ENCODE data around the gene CPVL.

The CPVL gene

DNA sequence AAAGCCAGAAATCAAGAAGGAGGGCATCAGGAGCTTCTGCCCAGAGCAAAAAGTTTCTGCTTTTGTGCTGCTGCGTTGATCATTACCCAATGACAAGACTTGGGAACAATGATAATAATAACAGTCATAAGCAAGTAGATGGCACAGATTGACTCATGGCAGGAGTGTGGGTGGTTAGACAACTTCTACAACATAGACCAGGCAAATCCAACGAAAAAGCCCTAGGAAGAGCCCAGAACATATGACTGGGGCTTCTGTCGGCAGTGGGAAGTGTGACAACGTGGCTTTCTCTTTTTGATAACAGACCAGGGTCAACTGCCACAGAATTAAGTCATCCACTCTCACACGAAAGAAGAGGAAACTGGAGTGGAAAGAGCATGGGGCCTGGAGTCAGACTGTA lies 102.8 kb downstream of the CPVL start:
- DNase-seq (ENCODE audit: low spot score) = no peak

DNA sequence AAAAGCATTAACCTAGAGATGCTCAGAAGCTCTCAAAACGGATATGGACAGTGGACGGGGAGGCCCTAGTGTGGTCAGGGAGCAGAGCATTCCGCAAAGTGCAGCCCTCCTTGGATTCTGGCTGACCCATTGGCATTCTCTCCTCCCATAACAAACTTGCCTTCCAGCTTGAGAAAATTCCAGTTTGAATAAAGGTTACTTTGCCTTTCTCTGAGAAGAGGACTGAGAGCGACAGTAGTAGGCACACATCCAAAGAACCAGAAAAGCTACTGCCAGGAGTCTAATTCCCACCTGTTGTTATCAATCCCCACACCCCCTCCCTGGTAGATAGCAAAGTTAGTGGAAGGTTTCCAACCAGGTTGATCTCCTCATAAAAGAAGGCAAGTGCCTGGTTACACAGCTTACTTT lies 103.5 kb downstream of the CPVL start:
- no peak for DNase-seq (ENCODE audit: low spot score)

DNA sequence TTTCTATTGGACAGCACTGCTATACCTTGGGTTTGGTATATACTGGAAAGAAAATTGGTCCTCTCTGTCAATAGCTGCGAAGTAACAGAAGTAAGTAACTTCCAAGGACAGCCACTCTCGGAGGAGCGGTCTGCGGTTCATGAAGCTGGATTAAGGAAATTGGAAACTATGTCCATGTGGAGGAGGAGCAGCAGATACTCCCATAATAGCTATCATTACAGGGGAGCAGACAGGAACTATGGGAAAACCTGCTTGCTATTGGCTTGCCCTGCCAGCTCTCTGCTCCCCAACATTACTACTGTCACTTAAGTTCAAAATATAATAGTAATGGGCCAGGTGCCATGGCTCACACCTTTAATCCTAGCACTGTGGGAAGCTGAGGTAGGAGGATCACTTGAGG lies 104.3 kb downstream of the CPVL start:
- no peak for DNase-seq (ENCODE audit: low spot score)

DNA sequence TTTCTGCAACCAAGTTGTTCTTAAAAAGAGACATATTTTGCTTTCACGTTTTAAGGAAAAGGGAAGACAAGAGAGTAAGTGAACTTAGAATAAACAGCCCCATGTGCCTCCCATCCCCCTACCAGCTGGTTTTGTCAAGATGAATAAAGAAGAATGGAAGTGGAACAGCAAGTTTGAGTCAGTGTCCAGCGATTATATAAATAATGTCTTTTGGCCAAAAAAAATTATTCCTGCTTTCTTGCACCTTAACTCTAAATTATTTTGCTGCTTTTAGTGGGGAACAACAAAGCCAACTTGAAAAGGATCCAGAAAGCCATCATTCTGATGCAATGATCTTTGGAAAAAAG lies 105.8 kb downstream of the CPVL start:
- no peak for DNase-seq (ENCODE audit: low spot score)

DNA sequence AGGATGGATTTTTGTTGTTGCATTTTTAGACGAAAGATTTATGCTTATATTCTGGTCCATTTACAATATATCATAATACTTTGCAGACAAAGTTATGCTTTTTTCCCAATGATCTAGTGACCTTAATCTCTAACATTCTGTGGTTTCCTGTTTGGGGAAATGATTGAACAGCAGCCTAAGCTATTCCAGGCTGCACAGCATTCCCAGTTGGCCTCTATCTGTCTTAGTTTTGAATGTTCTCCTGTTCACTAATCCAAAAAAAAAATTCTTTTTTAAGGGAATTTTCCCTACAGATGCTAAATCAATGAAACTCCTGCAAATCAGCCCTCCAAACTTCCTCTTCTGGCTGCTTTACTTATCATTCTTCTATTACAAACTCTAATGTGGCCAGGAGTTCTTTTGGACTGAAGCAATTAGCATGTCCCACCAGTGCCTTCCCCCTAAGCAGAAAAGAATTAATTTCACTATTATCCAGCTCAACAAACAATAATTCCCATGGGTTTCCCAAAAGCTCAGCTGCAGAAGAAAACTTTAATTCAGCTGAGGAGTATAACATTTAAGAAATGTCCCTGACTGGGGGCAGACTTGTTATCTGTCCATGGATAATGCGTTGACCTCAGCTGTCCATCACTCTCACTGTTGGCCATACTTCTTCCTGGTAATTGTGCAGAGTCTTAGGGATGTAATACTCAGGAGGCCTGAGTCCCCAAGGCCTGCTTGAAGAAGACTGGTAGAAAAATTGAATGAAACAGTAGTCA lies 106.3 kb downstream of the CPVL start:
- no peak for DNase-seq (ENCODE audit: low spot score)

DNA sequence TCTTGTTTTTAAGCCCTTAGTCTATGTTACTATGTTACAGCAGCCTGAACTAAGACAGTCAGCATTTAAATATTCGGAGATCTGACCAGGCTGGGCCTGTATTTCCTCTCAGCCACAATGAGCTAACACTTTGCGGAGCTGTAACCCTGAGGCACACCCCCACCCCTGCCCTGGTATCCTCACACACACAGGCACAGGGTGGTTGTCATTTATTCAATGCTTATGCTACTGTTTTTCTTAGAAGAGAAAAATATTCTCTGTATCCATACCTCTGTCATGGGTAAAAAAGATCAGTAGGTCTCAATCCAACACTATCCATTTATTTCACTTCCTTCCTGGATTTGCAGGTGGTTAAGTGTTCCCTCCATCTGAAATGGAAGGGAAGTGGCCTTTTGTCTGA lies 107.9 kb downstream of the CPVL start:
- no peak for DNase-seq (ENCODE audit: low spot score)

DNA sequence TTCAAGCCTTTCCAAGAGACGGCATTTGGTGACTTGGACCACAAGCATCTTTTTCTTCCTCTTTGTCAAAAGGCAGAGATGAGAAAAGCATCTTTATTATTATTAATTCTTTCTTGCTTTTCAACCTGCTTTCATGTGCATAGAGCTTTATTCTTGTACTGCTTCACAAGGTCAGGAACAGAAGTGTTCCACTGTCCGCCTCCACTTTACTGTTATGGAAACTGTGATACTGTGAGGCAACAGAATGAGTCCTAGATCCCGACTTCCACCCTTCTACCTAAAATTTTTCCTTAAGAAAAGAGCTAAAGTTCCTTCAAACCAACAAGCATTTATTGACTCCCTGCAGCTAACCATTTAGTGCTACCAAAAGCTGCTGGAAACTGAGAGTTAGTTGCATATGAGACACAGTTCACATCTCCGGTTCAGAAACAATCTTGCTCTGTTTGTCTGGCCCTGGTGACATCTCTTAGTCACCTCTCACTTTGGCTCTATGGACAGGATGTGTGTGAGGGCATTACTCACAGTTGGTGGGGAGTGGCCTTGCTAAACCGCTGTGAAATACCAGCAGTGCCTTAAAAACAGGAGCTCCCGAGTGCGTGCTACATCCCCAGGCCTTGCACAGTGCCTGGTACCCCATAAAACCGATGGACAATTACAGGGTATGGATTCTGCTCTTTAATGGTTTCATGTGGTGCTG lies 111.1 kb downstream of the CPVL start:
- no peak for DNase-seq (ENCODE audit: low spot score)

DNA sequence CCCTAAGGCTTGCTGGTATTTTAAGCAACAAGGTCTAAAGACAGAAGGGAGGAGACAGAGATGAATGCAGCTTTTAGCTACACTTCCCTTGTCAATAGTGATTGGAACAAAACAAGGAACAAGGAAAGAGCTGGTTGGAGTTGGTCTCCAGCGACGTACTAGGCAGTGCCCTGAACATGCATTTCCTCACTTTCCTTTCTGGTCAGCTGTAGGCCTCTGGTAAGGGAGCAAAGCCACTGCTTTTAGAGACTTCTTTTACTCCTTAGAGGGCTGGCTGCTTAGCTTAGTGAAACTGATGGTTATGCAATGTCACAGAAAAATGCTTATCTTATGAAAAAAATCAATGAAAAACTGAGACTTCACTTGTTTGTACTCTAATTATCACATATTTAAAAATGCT lies 112.8 kb downstream of the CPVL start:
- no peak for DNase-seq (ENCODE audit: low spot score)

DNA sequence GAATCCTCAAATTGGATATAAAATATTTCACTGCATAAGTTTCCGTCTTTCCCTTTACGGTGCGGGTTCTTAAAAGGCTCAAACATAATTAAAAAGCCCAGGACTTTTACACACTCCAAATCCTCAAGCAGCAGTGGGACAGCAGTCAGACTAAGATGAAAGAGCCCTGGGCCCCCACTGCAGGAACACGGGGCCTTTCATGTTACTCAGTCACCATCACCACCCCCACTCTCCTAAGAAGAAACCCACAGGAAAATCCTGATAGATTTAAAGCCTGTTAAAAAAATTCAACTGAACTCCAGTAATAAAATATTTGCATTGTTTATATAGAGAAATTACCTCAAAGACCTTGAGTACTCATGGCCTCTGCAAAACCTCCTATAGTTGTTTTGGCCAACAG lies 114.2 kb downstream of the CPVL start:
- DNase-seq (ENCODE audit: low spot score) = no peak

DNA sequence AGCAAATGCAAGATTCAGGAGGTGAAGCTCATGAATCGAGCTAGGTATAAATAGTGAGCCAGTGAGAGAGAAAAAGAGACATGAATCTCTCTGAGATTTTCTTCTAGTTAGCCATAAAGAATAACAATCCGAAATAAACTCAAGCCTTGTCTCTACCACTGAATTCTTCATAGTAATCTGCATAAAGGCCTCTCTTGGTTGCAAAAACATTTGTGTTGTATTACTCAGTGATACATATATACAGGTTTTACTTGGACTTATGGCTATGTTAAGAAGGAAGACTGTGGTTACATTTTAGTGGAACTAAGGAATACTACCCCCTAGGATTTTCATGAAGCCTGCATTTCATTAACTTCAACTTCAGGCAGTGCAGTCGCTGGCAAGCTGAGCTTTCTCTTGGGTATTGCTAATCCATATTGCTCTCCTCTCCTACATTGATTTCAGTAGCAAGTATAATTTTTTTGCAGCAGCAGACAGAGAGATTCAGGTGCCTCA lies 115.5 kb downstream of the CPVL start:
- DNase-seq (ENCODE audit: low spot score) = no peak

DNA sequence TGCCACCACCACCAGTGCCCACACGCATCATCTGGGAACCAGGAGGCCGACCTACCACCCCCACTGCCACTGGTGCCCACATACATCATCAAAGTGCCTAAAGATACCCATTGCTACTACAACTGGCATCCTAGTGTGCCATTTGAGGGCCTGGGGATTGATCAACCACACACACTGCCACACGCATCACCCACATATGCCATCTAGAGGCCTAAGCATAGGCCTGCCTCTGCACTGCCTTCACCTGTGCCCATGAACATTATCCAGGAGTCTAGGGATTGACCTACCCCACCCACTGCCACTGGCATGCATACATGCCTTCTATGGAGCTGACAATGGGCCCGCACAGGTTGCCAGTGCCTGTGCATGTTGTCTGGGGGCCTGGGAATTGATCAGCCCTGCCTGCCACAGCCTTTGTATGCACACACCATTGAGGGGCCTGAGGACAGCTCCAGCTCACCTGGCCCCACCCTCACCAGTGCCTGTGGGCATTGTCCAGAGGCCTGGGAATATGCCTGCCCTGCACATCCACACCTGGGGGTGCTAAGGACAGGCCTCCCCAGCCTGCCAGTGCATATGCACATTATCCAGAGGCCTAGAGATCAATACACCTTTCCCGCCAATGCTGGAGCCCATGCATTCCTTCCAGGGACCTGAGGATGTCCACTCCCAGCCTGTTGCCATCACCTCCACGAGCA lies 123.9 kb downstream of the CPVL start:
- DNase-seq (ENCODE audit: low spot score) = no peak

DNA sequence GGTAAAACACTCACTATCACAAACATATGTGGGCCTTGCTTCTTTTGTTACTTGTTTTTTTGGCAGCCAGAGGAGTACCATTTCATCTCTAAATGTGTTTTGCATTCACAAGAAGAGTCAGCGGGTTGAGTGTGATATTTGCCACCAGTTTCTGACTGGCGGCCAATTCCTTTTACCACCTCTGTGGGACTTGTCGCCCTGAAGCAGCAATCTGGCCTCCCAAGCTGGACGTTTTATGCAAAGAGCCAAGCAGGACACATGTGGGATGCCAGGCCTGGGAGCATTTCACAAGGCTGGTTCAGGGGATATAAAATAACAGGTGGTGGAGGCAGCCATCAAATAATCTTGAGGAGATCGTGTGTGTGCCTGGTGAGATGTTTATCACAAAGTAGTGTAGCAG lies 126.4 kb downstream of the CPVL start:
- no peak for DNase-seq (ENCODE audit: low spot score)

DNA sequence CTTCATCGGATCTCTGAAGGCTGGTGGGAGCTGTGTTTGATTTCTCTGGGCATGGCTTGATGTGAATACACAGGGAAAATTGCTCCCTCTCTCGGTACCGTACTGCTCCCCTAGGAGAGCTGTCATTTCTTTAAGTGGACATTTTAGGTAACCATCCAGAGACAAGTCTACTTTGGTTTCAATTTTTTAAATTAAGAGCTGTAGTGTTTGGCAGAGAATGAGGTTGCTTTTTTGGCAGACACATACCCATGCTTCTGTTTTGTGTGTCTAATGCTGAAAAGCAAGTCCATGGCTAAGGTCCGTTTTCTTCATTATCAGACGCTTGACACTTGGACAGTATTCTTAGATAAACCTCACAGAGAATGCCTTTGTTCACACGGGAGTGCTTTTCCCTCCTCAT lies 127.0 kb downstream of the CPVL start:
- no peak for DNase-seq (ENCODE audit: low spot score)

DNA sequence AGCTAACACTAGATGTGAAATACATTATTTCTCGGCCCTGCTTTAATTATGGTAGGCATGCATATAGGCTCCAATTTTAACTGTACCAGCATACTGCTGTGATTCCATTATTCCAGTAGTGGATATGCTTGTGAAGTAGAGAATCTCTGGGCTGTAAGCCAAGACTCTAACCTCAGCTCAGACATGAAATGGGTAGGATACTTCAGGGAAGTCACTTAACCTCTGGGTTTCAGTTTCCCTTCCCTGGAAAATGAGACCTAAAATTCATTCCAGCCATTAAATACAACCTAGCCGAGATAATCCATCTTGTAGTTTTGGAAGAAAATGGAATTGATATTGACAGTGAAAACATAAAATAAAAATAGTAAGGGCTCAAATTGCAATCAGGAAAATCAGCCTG lies 128.6 kb downstream of the CPVL start:
- DNase-seq (ENCODE audit: low spot score) = no peak

DNA sequence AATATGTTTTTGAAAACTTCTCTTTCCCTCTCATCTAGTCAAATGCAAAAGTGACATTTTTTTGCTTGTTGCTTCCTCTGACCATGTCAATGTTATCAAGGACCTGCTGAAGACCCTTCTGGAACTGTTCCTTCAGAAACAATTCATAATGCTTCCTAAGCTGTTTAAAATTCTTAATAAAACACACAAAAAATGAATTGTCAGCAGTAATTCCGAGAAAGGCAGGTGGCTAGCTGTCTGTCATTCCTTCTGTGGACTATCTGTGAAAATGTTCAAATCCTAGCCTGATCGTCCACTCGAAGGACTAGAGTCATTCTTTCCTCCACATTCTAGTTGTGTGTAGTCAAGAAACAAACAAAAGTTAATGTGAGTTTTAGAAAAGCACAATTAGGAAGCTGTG lies 131.6 kb downstream of the CPVL start:
- DNase-seq (ENCODE audit: low spot score) = no peak

DNA sequence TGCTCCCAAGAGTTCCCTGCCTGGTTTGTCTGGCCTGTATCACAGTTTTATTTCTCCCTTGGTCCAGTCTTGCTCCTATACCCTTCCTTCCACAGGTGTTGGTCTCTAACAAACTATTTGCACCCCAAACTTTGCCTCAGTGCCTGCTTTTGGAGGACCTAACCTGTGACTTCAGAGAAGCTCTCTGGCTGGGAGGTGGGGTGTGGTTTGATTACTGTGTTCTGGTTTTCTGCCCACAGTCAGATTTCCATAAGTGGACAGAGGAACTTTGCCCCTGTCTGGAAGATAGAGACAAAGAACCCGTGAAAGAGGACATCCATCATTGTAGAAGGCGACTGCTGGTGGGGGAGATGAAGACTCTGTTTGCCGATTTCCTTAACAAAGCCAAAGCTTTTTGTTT lies 132.4 kb downstream of the CPVL start:
- DNase-seq (ENCODE audit: low spot score) = no peak

DNA sequence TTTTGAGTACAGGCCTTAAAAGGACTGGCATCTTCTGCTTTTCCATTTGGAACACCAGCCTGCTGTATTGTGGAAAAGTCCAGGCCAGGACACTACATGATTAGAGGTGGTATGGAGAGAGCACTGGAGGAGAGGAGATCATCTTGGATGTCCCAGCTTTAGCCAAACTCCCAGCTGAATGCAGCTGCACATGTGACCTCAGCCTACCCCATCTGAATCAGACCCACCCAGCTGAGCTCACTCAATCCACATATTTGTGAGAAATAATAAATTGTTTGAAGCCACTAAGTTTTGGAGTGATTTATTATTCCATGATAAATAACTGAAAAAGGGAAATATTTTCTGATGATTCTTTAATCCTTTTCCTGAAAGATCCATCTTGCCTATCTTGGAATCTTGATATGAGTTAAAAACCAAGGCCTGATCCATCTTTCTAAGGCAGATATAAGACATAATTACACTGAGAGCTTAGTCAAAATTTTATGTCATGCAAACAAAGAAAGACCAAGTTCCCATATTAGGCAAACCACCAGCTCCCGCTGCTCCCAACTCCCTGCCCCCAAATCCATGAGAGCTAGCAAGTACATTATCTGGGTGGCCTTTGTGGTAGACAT lies 133.1 kb downstream of the CPVL start:
- DNase-seq (ENCODE audit: low spot score) = no peak

DNA sequence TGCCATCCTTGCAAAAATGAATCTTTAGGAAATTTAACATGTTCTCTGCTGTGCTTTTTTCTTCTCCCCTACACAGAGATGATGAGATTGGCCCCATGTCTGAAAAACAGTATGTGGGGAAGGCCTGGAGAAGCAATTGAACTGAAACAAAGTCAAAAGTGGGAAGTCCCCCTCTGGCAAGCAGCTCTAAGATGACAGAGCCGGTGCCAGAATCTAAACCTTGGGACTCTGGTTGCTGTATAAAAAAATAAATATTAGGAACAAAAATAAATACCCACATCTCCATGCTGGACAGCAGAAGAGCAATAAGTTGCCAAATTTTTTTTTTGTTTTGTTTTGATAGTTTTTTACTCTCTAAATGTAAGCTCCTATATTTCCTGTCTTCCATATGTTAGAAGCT lies 136.4 kb downstream of the CPVL start:
- no peak for DNase-seq (ENCODE audit: low spot score)

DNA sequence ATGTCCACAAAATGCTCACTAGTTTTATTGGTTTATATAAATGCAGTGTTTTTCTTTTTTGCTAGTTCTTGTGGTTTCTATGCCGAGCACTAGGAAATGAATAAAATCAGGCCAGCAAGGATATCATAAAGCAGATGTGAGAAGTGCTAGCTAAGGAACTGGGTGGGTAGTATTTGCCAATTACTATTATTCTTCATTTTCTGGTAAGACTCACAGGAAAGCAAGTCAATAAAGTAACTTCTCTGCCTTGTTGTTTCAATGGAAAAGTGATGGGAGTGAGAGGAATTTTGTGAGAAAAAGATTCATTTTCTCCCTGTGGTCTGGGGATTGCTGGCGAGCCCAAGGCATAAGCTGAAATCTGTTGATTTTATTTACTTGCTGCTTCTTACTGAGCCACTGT lies 137.7 kb downstream of the CPVL start:
- DNase-seq (ENCODE audit: low spot score) = no peak

DNA sequence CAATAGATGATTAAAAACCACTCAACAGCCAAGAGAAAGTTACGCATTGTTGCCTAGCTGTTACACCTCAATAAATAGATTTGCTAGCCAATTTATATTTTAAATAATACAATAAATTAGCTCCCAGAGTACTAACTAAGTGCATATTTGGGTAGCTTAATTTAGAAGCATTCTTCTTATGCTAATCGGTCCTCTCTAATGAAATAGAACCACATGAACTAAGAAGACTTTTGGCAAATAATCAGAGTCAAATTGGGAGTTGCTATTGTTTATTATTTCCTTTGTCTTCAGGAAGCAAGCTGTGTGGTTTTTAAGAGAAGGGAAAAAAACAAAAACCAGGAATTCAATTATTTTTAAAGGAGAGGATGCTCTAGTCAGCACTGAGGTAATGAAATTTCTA lies 139.2 kb downstream of the CPVL start:
- DNase-seq (ENCODE audit: low spot score) = no peak

DNA sequence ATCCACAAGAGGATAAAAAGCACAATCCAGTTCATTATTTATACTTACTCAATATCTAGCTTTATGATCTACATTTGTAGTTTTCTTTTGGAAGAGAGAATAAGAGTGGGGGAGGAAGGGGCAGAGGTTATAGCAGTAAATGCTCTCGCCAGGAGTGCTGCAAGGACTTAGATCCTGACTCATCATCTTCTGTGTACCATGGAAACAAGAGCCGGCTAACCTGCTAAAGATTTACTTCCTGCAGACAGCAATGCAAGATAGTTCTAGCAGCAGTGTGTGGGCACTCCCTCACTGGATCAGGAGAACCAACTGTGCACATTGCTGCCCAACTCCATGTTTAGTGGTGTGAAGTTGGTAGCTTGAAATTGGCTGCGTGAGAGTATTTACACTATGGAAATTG lies 140.5 kb downstream of the CPVL start:
- DNase-seq (ENCODE audit: low spot score) = no peak

DNA sequence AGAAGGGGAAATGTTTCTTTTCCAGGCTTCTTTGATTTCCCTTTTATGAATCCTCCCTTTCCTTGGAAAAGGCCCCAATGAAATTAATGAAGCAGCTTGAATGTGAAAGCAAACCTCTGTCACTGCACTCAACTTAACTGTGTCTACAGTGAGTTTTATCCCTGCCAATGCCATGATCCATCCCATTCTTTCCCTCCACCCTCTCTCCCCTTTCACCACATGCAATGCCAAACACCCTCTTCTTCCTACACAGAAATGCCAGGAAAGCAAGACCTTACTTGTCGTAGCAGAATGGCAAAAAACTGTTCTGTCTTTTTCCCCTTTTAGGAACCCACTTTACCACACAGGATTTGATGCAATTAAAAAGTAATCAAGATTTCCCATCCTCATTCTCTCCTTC lies 140.9 kb downstream of the CPVL start:
- DNase-seq (ENCODE audit: low spot score) = no peak

DNA sequence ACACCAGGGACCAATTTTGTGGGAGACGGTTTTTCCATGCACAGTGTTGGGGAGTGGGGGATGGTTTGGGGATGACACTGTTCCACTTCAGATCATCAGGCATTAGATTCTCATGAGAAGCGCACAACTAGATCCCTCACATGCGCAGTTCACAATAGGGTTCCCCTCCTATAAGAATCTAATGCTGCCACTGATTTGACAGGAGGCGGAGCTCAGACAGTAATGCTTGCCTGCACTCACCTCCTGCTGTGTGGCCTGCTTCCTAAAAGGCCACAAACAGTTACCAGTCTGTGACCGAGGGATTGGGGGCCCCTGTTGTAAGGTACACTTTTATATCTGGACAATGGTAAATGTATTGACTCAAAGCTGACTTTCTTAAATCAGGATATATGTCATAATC lies 142.6 kb downstream of the CPVL start:
- no peak for DNase-seq (ENCODE audit: low spot score)

Data from putamen (tissue), 1 donor.